WTC11 (cell line): Measurements from ENCODE around the gene POGZ. TPM values are rescaled to one million over a fixed set of nuclear protein-coding genes. Genes with fewer than 3 reads are reported as not detected.

Source experiments
- ATAC-seq: fragments of 200-7000 bp; cut with Tn5 transposase; 2 replicates; pipeline ENCODE4 v1.10.0; 2021; ENCODE audit warnings: mild to moderate bottlenecking, moderate library complexity
- CTCF ChIA-PET: fragments of 300-600 bp; sonication (Branson Sonifier 250); formaldehyde crosslinking; loops from one replicate; lab custom pipeline; 2021; ENCODE audit warnings: antibody characterized with exemption; lab: Charles Lee
- POLR2A ChIA-PET: fragments of 350-600 bp; sonication (Branson Sonifier 250); formaldehyde crosslinking; loops from one replicate; lab custom pipeline; 2021; ENCODE audit warnings: antibody characterized with exemption; lab: Charles Lee
- DNase-seq: peaks from one replicate; pipeline ENCODE4 v3.0.0; 2021; ENCODE audit warnings: low spot score
- H3K27ac Mint-ChIP-seq: 2 replicates; pipeline ENCODE4 v1.8.0; 2021; ENCODE audit warnings: mixed read lengths
- H3K27me3 Mint-ChIP-seq: 2 replicates; pipeline ENCODE4 v1.8.0; 2021; ENCODE audit warnings: low read depth, mild to moderate bottlenecking, moderate library complexity, mixed read lengths
- H3K36me3 Mint-ChIP-seq: 2 replicates; pipeline ENCODE4 v1.8.0; 2021; ENCODE audit warnings: mixed read lengths
- H3K4me1 Mint-ChIP-seq: 2 replicates; pipeline ENCODE4 v1.8.0; 2022; ENCODE audit warnings: mixed read lengths
- H3K4me3 Mint-ChIP-seq: 2 replicates; pipeline ENCODE4 v1.8.0; 2021; ENCODE audit warnings: mild to moderate bottlenecking, moderate library complexity, mixed read lengths
- H3K9me3 Mint-ChIP-seq: 2 replicates; pipeline ENCODE4 v1.8.0; 2021; ENCODE audit warnings: mixed read lengths
- E2F5 ChIP-seq: sonication (generic); formaldehyde crosslinking; IDR thresholded peaks from 2 replicates; pipeline ENCODE4 v1.8.1; 2022; ENCODE audit warnings: mild to moderate bottlenecking, moderate library complexity, missing genetic modification reagents
- ESRRA ChIP-seq: sonication (generic); formaldehyde crosslinking; IDR thresholded peaks from 2 replicates; pipeline ENCODE4 v1.8.1; 2022; ENCODE audit warnings: mild to moderate bottlenecking, missing genetic modification reagents, borderline replicate concordance
- GABPB1 ChIP-seq: sonication (generic); formaldehyde crosslinking; IDR thresholded peaks from 2 replicates; pipeline ENCODE4 v1.8.1; 2023; ENCODE audit warnings: mild to moderate bottlenecking, missing genetic modification reagents
- JUN ChIP-seq: sonication (generic); formaldehyde crosslinking; IDR thresholded peaks from 2 replicates; pipeline ENCODE4 v1.8.0; 2023; ENCODE audit warnings: mild to moderate bottlenecking, missing genetic modification reagents
- MLX ChIP-seq: sonication (generic); formaldehyde crosslinking; IDR thresholded peaks from 2 replicates; pipeline ENCODE4 v1.8.1; 2023; ENCODE audit warnings: mild to moderate bottlenecking, missing genetic modification reagents, moderate library complexity
- NR1H2 ChIP-seq: sonication (generic); formaldehyde crosslinking; IDR thresholded peaks from 2 replicates; pipeline ENCODE4 v1.9.0; 2021; ENCODE audit warnings: mild to moderate bottlenecking, moderate library complexity, missing genetic modification reagents
- PRRX2 ChIP-seq: fragments of 250-450 bp; sonication (Bioruptor Pico); IDR thresholded peaks from 2 replicates; pipeline ENCODE4 v1.8.0; 2021; ENCODE audit warnings: mild to moderate bottlenecking
- STAT6 ChIP-seq: sonication (generic); formaldehyde crosslinking; conservative IDR thresholded peaks from 2 replicates; pipeline ENCODE4 v1.8.1; 2023; ENCODE audit warnings: mild to moderate bottlenecking, low read depth, missing genetic modification reagents, moderate library complexity
- ZBTB21 ChIP-seq: sonication (generic); formaldehyde crosslinking; IDR thresholded peaks from 2 replicates; pipeline ENCODE4 v1.8.1; 2023; ENCODE audit warnings: mild to moderate bottlenecking, missing genetic modification reagents, borderline replicate concordance
- ZNF121 ChIP-seq: sonication (generic); formaldehyde crosslinking; IDR thresholded peaks from 2 replicates; pipeline ENCODE4 v1.8.0; 2023; ENCODE audit warnings: missing genetic modification reagents
- ZNF263 ChIP-seq: sonication (generic); formaldehyde crosslinking; IDR thresholded peaks from 2 replicates; pipeline ENCODE4 v1.8.1; 2022; ENCODE audit warnings: low read depth, mild to moderate bottlenecking, moderate library complexity, missing genetic modification reagents
- ZNF423 ChIP-seq: fragments of 250-450 bp; sonication (Bioruptor Pico); IDR thresholded peaks from 2 replicates; pipeline ENCODE4 v2.1.2; 2022; ENCODE audit warnings: mild to moderate bottlenecking, moderate library complexity
- ZNF512 ChIP-seq: sonication (generic); formaldehyde crosslinking; IDR thresholded peaks from 2 replicates; pipeline ENCODE4 v1.8.1; 2022; ENCODE audit warnings: missing genetic modification reagents, borderline replicate concordance
- ZNF671 ChIP-seq: fragments of 250-450 bp; sonication (Bioruptor Pico); IDR thresholded peaks from 2 replicates; pipeline ENCODE4 v1.8.0; 2021; ENCODE audit warnings: mild to moderate bottlenecking
- total RNA-seq: library from RNA; stranded (reverse); gene quantifications from 3 replicates; pipeline ENCODE4 v1.2.3, GENCODE V29; 2021
- TF ChIP-seq, protein P1 (sequence below): sonication (generic); formaldehyde crosslinking; IDR thresholded peaks from 2 replicates; pipeline ENCODE4 v1.8.1; 2023; ENCODE audit warnings: mild to moderate bottlenecking, moderate library complexity, missing genetic modification reagents
- TF ChIP-seq, protein P2 (sequence below): sonication (generic); formaldehyde crosslinking; IDR thresholded peaks from 2 replicates; pipeline ENCODE4 v1.8.0; 2022; ENCODE audit warnings: missing genetic modification reagents
- TF ChIP-seq, protein P3 (sequence below): fragments of 250-450 bp; sonication (Bioruptor Pico); IDR thresholded peaks from 2 replicates; pipeline ENCODE4 v1.9.0; 2021; ENCODE audit warnings: mild to moderate bottlenecking, borderline replicate concordance

Gene POGZ
- total RNA-seq, 1 experiment from 2014 or later, result 88.1 TPM

- no peak for TF ChIP-seq ESRRA (CRISPR knock-in tag)
- no peak for TF ChIP-seq GABPB1 (CRISPR knock-in tag)
- TF ChIP-seq, protein P1, sequence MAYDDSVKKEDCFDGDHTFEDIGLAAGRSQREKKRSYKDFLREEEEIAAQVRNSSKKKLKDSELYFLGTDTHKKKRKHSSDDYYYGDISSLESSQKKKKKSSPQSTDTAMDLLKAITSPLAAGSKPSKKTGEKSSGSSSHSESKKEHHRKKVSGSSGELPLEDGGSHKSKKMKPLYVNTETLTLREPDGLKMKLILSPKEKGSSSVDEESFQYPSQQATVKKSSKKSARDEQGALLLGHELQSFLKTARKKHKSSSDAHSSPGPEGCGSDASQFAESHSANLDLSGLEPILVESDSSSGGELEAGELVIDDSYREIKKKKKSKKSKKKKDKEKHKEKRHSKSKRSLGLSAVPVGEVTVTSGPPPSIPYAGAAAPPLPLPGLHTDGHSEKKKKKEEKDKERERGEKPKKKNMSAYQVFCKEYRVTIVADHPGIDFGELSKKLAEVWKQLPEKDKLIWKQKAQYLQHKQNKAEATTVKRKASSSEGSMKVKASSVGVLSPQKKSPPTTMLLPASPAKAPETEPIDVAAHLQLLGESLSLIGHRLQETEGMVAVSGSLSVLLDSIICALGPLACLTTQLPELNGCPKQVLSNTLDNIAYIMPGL (CRISPR knock-in tag), result no peak
- TF ChIP-seq ZNF671 (CRISPR knock-in tag), result no peak
- TF ChIP-seq ZNF512 (CRISPR knock-in tag), result no peak
- no peak for TF ChIP-seq STAT6
- TF ChIP-seq JUN, result no peak
- TF ChIP-seq ZNF423 (CRISPR knock-in tag), result no peak
- TF ChIP-seq MLX, result no peak
- no peak for TF ChIP-seq PRRX2 (CRISPR knock-in tag)
- TF ChIP-seq ZNF121 (CRISPR knock-in tag), result no peak
- TF ChIP-seq, protein P2, sequence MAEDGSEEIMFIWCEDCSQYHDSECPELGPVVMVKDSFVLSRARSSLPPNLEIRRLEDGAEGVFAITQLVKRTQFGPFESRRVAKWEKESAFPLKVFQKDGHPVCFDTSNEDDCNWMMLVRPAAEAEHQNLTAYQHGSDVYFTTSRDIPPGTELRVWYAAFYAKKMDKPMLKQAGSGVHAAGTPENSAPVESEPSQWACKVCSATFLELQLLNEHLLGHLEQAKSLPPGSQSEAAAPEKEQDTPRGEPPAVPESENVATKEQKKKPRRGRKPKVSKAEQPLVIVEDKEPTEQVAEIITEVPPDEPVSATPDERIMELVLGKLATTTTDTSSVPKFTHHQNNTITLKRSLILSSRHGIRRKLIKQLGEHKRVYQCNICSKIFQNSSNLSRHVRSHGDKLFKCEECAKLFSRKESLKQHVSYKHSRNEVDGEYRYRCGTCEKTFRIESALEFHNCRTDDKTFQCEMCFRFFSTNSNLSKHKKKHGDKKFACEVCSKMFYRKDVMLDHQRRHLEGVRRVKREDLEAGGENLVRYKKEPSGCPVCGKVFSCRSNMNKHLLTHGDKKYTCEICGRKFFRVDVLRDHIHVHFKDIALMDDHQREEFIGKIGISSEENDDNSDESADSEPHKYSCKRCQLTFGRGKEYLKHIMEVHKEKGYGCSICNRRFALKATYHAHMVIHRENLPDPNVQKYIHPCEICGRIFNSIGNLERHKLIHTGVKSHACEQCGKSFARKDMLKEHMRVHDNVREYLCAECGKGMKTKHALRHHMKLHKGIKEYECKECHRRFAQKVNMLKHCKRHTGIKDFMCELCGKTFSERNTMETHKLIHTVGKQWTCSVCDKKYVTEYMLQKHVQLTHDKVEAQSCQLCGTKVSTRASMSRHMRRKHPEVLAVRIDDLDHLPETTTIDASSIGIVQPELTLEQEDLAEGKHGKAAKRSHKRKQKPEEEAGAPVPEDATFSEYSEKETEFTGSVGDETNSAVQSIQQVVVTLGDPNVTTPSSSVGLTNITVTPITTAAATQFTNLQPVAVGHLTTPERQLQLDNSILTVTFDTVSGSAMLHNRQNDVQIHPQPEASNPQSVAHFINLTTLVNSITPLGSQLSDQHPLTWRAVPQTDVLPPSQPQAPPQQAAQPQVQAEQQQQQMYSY (CRISPR knock-in tag), result no peak
- no peak overlapping the region for H3K4me3 Mint-ChIP-seq
- no peak for DNase-seq
- H3K27ac Mint-ChIP-seq, result no peak overlapping the region
- no peaks in the 10 kb centered on the region for H3K4me1 Mint-ChIP-seq
- H3K9me3 Mint-ChIP-seq, result no peaks in the 10 kb centered on the region
- ChIA-PET CTCF (interaction anchor here (0.6 kb wide), 1 partner anchor 211 kb away, joined by 3 read pairs; no protein-coding TSS in a partner anchor), POLR2A (no interaction called here)
- peaks cover 75% of the 10 kb centered on the region for H3K36me3 Mint-ChIP-seq
- ATAC-seq, result no peak
- no peaks in the 10 kb centered on the region for H3K27me3 Mint-ChIP-seq
Observed at GRCh38 chr1:151408891-151409290, 50.4 kb downstream of the POGZ start.

DNA sequence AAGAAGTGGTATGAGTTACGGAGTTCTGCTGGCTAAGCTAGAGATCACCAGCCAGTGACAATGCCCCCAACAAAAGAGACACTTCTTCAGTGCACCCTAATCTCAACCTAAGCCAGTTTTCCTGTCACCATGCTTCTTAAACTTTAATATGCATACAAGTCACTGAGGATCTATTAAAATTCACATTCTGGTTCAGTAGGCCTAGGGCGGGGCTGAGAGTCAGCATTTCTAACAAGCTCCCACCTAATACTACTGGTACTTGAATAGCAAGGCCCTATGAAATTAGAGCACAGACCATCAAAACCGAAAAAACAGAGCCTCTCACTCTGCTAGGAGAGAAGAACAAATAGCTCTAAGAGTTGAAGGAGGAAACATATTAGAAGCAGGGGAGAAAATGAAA is 52.0 kb downstream of the POGZ start:
- no peaks in the 10 kb centered on the region for H3K27me3 Mint-ChIP-seq
- TF ChIP-seq ZBTB21 (CRISPR knock-in tag), result no peak
- TF ChIP-seq ZNF263, result no peak
- TF ChIP-seq, protein P3, sequence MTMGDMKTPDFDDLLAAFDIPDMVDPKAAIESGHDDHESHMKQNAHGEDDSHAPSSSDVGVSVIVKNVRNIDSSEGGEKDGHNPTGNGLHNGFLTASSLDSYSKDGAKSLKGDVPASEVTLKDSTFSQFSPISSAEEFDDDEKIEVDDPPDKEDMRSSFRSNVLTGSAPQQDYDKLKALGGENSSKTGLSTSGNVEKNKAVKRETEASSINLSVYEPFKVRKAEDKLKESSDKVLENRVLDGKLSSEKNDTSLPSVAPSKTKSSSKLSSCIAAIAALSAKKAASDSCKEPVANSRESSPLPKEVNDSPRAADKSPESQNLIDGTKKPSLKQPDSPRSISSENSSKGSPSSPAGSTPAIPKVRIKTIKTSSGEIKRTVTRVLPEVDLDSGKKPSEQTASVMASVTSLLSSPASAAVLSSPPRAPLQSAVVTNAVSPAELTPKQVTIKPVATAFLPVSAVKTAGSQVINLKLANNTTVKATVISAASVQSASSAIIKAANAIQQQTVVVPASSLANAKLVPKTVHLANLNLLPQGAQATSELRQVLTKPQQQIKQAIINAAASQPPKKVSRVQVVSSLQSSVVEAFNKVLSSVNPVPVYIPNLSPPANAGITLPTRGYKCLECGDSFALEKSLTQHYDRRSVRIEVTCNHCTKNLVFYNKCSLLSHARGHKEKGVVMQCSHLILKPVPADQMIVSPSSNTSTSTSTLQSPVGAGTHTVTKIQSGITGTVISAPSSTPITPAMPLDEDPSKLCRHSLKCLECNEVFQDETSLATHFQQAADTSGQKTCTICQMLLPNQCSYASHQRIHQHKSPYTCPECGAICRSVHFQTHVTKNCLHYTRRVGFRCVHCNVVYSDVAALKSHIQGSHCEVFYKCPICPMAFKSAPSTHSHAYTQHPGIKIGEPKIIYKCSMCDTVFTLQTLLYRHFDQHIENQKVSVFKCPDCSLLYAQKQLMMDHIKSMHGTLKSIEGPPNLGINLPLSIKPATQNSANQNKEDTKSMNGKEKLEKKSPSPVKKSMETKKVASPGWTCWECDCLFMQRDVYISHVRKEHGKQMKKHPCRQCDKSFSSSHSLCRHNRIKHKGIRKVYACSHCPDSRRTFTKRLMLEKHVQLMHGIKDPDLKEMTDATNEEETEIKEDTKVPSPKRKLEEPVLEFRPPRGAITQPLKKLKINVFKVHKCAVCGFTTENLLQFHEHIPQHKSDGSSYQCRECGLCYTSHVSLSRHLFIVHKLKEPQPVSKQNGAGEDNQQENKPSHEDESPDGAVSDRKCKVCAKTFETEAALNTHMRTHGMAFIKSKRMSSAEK, result no peak
- TF ChIP-seq NR1H2 (CRISPR knock-in tag), result no peak
- TF ChIP-seq E2F5 (CRISPR knock-in tag), result no peak
- TF ChIP-seq, all 79 proteins: peak for 0
- DNase-seq, result no peak
- H3K27ac Mint-ChIP-seq, result no peak overlapping the region
- peaks cover 71% of the 10 kb centered on the region for H3K36me3 Mint-ChIP-seq
- H3K4me3 Mint-ChIP-seq, result no peak overlapping the region
- ChIA-PET POLR2A (no interaction called here), CTCF (no interaction called here)
- ATAC-seq, result no peak
- H3K4me1 Mint-ChIP-seq, result no peaks in the 10 kb centered on the region
- no peaks in the 10 kb centered on the region for H3K9me3 Mint-ChIP-seq
